Stimulated activated CD4-positive, alpha-beta T cell treated with anti-CD3 and anti-CD28 coated beads, Interleukin-4, amount 100 ng/mL, for 1 hour (primary cell): Measurements from ENCODE around the gene CNN2.

Experiments
- DNase-seq: peaks from one replicate; pipeline ENCODE4 v3.0.0-alpha.2; 2020

CNN2 gene

GRCh38 chr19:1084024-1084868, 57.8 kb downstream of the CNN2 start:
- peak; percentile 32 for DNase-seq

DNA sequence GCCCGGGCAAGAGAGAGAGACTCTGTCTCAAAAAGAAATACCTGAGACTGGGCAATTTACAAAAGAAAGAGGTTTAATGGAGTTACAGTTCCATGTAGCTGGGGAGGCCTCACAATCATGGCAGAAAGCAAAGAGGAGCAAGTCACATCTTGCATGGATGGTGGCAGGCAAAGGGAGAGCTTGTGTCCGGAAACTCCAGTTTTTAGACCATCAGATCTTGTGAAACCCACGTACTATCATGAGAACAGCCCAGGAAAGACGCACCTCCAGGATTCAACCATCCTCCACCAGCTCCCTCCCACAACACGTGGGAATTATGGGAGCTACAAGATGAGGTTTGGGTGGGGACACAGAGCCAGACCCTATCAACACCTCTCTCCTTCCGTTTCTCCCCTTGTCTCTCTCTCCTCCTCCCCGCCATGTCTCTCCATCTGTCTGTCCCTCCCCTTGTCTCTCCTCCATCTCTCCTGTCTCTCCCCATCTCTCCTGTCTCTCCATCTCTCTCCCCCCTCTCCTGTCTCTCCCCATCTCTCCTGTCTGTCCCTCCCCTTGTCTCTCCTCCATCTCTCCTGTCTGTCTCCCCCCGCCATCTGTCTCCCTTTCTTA, 58.7 kb downstream of the CNN2 start:
- no peak for DNase-seq

DNA sequence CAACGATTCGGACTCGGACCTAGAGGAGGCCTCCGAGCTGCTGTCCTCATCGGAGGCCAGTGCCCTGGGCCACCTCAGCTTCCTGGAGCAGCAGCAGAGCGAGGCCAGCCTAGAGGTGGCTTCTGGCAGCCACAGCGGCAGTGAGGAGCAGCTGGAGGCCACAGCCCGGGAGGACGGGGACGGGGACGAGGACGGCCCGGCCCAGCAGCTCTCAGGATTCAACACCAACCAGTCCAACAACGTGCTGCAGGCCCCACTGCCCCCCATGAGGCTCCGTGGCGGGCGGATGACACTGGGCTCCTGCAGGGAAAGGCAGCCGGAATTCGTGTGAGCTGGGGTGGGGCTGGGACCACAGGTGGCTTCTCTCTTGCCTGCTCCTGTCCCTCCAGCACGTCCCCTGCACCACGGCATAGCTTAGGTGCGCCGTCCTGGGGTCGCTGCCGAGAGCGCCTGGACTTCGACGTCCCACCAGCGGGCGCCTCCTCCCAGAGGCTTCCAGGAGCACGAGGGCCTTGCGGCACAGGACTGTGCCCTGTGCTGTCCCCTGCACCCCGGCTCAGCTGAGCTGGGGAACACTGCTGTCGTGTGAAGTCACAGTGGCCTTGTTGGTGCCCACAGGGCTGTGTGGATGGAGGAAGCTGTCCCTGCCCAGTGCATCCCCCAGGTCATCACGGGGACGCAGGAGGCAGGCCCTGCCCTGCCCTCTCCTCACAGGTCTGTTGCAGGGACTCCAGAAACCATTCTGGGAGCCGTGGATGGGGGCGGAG, 59.5 kb downstream of the CNN2 start:
- no peak for DNase-seq

- DNase-seq: no peak
Measured at GRCh38 chr19:1086613-1087012, 60.2 kb downstream of the CNN2 start.

- no peak for DNase-seq
Measured at GRCh38 chr19:1087813-1088415, 61.5 kb downstream of the CNN2 start.

GRCh38 chr19:1088416-1089010, 62.1 kb downstream of the CNN2 start:
- no peak for DNase-seq
